Activated gamma-delta T cell treated with Interleukin-2 at 50 U/mL for 16 hours (primary cell): ENCODE measurements around the gene AGPAT3.
"Not testable (repeated sequence)": the region's sequence is repeated elsewhere in the genome, so short reads cannot be mapped to it uniquely, and the experiment has no call there.

ENCODE experiments used
- DNase-seq: peaks from one replicate; pipeline ENCODE4 v3.0.0-alpha.2; 2020

AGPAT3 gene

GRCh38 chr21:43864962-43865539 lies at the start of gene AGPAT3:
Gene AGPAT3, plus strand, starts transcription at chr21:43865223. Its CDS starts 94,459 bp downstream, at chr21:43959682.
- DNase-seq: peak; percentile 32

GRCh38 chr21:43815991-43816390 lies 49.0 kb upstream of the AGPAT3 start:
- DNase-seq: no peak

- no peak for DNase-seq
Measured at GRCh38 chr21:43816611-43817071, 48.4 kb upstream of the AGPAT3 start.

GRCh38 chr21:43817157-43818086 lies 47.6 kb upstream of the AGPAT3 start:
- no peak for DNase-seq

- no peak for DNase-seq
Measured at GRCh38 chr21:43818685-43819084, 46.3 kb upstream of the AGPAT3 start.

- DNase-seq: no peak
Measured at GRCh38 chr21:43819511-43820405, 45.3 kb upstream of the AGPAT3 start.

GRCh38 chr21:43820466-43820865 lies 44.6 kb upstream of the AGPAT3 start:
- DNase-seq: no peak

- DNase-seq: not testable (repeated sequence)
Measured at GRCh38 chr21:43822166-43822565, 42.9 kb upstream of the AGPAT3 start.

GRCh38 chr21:43822741-43823140 lies 42.3 kb upstream of the AGPAT3 start:
- DNase-seq: not testable (repeated sequence)

GRCh38 chr21:43824333-43825241 lies 40.4 kb upstream of the AGPAT3 start:
- no peak for DNase-seq

- DNase-seq: no peak
Measured at GRCh38 chr21:43825242-43825935, 39.6 kb upstream of the AGPAT3 start.

- DNase-seq: no peak
Measured at GRCh38 chr21:43825936-43826622, 38.9 kb upstream of the AGPAT3 start.

- no peak for DNase-seq
Measured at GRCh38 chr21:43826623-43826974, 38.4 kb upstream of the AGPAT3 start.

GRCh38 chr21:43827015-43827611 lies 37.9 kb upstream of the AGPAT3 start:
- no peak for DNase-seq

- no peak for DNase-seq
Measured at GRCh38 chr21:43829161-43829560, 35.9 kb upstream of the AGPAT3 start.

GRCh38 chr21:43829575-43830119 lies 35.4 kb upstream of the AGPAT3 start:
- DNase-seq: no peak

- no peak for DNase-seq
Measured at GRCh38 chr21:43832158-43832550, 32.9 kb upstream of the AGPAT3 start.

- no peak for DNase-seq
Measured at GRCh38 chr21:43832648-43833047, 32.4 kb upstream of the AGPAT3 start.

GRCh38 chr21:43834146-43834905 lies 30.7 kb upstream of the AGPAT3 start:
- no peak for DNase-seq
